Osteocyte (in vitro differentiated cells): ENCODE data around the gene CSNK2A3. TPM values are rescaled to one million over a fixed set of nuclear protein-coding genes. Genes with fewer than 3 reads are reported as not detected.

Experiments used
- DNase-seq: peaks from one replicate; pipeline ENCODE4 v3.0.0; 2021; ENCODE audit warnings: mixed read lengths; ENCODE audit not compliant: unreplicated experiment; ENCODE audit errors: extremely low spot score
- H3K27ac Mint-ChIP-seq: one replicate; pipeline ENCODE4 v1.8.0; 2021; ENCODE audit warnings: mild to moderate bottlenecking, mixed read lengths; ENCODE audit not compliant: unreplicated experiment
- H3K27me3 Mint-ChIP-seq: one replicate; pipeline ENCODE4 v1.8.0; 2021; ENCODE audit warnings: mixed read lengths; ENCODE audit not compliant: unreplicated experiment
- H3K36me3 Mint-ChIP-seq: one replicate; pipeline ENCODE4 v1.8.0; 2021; ENCODE audit warnings: mixed read lengths; ENCODE audit not compliant: unreplicated experiment
- H3K4me1 Mint-ChIP-seq: one replicate; pipeline ENCODE4 v1.8.0; 2021; ENCODE audit warnings: mixed read lengths; ENCODE audit not compliant: unreplicated experiment
- H3K4me3 Mint-ChIP-seq: one replicate; pipeline ENCODE4 v1.8.0; 2021; ENCODE audit warnings: mild to moderate bottlenecking, moderate library complexity, mixed read lengths; ENCODE audit not compliant: unreplicated experiment
- H3K9me3 Mint-ChIP-seq: one replicate; pipeline ENCODE4 v1.8.0; 2021; ENCODE audit warnings: mixed read lengths; ENCODE audit not compliant: unreplicated experiment
- total RNA-seq: library from RNA; stranded (reverse); gene quantifications from 2 replicates; pipeline ENCODE4 v1.2.1, GENCODE V29; 2021
- TF ChIP-seq, protein P1 (sequence below): fragments of 200-600 bp; sonication (generic); IDR thresholded peaks from 2 replicates; pipeline ENCODE4 v1.5.0; 2021; ENCODE audit warnings: antibody characterized with exemption, mild to moderate bottlenecking, moderate library complexity

The CSNK2A3 gene
- total RNA-seq, 1 donor from 2014 or later: 2.1 TPM

DNA sequence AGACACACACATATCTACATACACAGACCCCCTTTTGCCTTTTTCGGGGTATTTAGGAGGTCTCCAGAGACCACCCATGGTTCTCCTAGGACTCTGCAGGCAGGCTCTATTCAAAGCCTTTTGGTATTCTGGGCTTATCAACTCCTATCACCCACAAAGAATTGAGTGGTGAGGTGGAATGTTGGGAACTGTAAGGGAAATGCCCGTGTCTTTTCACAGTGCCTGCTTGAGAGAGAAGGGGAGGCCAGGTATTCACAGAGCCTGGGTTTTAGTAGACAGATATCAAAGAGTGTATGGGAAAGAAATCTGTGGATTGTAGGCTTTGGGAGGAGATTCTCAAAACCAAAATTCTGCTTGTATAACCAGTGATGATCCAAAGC lies 44.0 kb upstream of the CSNK2A3 start:
- H3K27me3 Mint-ChIP-seq: no peaks in the 10 kb centered on the region
- H3K4me1 Mint-ChIP-seq: peaks cover 9% of the 10 kb centered on the region
- H3K27ac Mint-ChIP-seq: no peak overlapping the region

DNA sequence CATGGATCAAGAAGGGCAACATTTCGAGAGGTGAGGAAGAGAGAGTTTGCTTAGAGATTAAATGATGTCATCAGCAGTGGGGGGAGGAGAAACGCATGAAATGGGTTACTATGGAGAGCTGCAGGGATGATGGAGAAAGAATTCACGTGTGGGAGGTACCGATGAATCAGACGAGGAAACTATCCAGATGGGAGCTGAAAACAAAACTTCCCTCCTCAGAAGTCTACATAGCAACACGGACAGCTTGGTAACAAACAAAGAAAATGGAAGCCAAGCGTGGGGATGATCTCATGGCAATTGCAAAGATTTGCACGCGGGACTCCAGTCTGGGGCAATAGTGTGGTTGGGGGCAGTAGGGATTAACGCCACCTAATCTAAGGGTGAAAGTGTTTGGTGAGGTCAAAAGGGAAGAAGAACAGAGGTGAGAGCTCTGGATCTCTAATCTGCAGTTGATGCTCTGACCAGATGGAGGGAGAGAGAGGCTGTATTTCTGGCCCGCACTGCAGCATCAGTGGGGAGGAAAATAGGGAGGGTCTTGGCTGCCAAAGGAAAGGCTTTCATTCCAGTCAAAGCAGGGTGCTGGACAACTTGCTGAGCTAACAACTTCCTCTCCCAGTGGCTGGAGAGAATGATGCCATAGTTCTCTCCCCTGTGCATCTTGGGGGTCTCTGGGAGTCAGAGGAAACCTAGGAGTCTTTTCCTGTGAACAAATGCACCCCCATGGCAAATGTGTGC lies 43.4 kb upstream of the CSNK2A3 start:
- Mint-ChIP-seq H3K27me3 (no peaks in the 10 kb centered on the region), H3K4me3 (no peak overlapping the region), H3K4me1 (peaks cover 14% of the 10 kb centered on the region), H3K36me3 (peaks cover 5% of the 10 kb centered on the region), H3K9me3 (no peaks in the 10 kb centered on the region), H3K27ac (peak overlapping the region; percentile 72)
- TF ChIP-seq, protein P1, sequence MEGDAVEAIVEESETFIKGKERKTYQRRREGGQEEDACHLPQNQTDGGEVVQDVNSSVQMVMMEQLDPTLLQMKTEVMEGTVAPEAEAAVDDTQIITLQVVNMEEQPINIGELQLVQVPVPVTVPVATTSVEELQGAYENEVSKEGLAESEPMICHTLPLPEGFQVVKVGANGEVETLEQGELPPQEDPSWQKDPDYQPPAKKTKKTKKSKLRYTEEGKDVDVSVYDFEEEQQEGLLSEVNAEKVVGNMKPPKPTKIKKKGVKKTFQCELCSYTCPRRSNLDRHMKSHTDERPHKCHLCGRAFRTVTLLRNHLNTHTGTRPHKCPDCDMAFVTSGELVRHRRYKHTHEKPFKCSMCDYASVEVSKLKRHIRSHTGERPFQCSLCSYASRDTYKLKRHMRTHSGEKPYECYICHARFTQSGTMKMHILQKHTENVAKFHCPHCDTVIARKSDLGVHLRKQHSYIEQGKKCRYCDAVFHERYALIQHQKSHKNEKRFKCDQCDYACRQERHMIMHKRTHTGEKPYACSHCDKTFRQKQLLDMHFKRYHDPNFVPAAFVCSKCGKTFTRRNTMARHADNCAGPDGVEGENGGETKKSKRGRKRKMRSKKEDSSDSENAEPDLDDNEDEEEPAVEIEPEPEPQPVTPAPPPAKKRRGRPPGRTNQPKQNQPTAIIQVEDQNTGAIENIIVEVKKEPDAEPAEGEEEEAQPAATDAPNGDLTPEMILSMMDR: no peak
- no peak for DNase-seq

More for the DNA sequence above, 44.0 kb upstream of the CSNK2A3 start:
- no peak overlapping the region for H3K4me3 Mint-ChIP-seq
- H3K36me3 Mint-ChIP-seq: peaks cover 8% of the 10 kb centered on the region
- no peak for DNase-seq
- TF ChIP-seq, protein P1: no peak
- no peaks in the 10 kb centered on the region for H3K9me3 Mint-ChIP-seq

DNA sequence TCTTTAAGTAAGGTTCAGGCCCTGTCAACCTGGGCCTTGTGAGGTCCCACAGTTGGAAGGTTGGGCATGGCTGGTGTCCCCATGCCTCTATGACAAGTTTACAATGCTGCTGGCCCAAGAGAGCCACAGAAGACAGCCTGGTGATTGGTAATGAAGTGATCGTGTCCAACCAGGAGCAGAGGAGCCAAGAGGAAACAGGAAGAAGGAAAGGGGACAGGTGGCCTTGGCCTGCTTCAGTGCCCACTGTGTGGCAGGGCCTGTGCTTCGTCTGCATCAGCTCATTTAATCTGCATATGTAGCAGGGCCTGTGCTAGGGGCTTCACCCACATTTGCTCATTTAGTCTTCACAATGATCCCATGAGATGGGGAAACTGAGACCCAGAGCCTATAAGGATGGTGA lies 42.1 kb upstream of the CSNK2A3 start:
- H3K27ac Mint-ChIP-seq: no peak overlapping the region
- H3K36me3 Mint-ChIP-seq: peaks cover 2% of the 10 kb centered on the region
- no peaks in the 10 kb centered on the region for H3K9me3 Mint-ChIP-seq
- peaks cover 14% of the 10 kb centered on the region for H3K4me1 Mint-ChIP-seq
- TF ChIP-seq, protein P1: no peak
- H3K27me3 Mint-ChIP-seq: no peaks in the 10 kb centered on the region
- no peak overlapping the region for H3K4me3 Mint-ChIP-seq
- DNase-seq: no peak

DNA sequence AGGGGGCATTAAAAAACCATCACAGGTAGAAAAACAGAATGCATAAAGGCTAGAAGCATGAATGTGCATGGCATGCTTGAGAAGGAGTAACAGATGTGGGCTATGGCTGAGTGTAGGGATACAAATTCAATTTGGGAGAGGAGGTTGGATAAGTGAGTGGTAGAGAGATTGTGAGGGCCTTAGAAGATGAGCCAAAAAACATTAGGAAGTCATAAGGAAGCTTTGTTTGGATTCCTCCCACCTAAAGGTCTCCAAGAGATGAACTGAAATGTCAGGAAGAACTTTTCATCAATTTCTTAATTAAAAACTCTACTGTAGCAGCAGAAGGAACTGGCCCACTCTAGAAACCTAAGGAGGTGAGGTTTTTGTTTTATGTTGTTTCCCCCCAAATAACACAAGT lies 41.2 kb upstream of the CSNK2A3 start:
- Mint-ChIP-seq H3K4me1 (peaks cover 14% of the 10 kb centered on the region), H3K4me3 (no peak overlapping the region), H3K27ac (no peak overlapping the region), H3K9me3 (no peaks in the 10 kb centered on the region), H3K36me3 (peaks cover 2% of the 10 kb centered on the region), H3K27me3 (no peaks in the 10 kb centered on the region)
- TF ChIP-seq, protein P1: no peak
- no peak for DNase-seq

DNA sequence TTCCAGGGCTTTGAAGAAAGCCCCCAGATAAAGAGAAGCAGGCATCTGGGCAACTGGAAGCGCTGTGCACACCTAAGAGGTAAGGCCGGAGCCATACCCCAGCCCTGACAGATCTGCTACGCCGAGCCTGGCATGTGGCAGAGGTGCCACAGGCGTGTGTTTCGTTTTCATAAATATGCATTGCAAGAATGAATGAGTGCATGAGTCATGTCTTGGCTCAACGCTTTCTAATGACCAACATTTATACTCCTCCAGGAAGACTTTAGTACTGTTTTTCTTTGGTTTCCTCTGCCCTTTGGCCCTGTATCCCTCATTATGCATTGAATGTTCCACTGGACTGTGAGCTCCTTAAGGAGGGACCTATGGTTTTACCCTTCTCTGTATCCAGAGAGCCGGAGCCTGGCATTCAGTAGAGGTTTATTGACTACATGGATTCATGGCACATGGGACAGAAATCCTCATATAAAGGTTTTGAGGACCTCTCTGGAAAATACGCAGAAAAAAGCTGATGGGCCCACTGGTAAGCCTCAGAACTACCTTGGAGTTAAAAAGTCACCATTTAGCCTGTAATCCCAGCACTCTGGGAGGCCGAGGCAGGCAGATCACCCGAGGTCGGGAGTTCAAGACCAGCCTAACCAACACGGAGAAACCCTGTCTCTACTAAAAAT lies 38.9 kb upstream of the CSNK2A3 start:
- H3K27ac Mint-ChIP-seq: peak overlapping the region; percentile 73
- TF ChIP-seq, protein P1: no peak
- DNase-seq: no peak
- no peak overlapping the region for H3K4me3 Mint-ChIP-seq
- peaks cover 8% of the 10 kb centered on the region for H3K36me3 Mint-ChIP-seq
- peaks cover 16% of the 10 kb centered on the region for H3K4me1 Mint-ChIP-seq
- no peaks in the 10 kb centered on the region for H3K27me3 Mint-ChIP-seq
- no peaks in the 10 kb centered on the region for H3K9me3 Mint-ChIP-seq
